ENCODE results near the gene ACSL3.
"Not testable (repeated sequence)": the region's sequence is repeated elsewhere in the genome, so short reads cannot be mapped to it uniquely, and the experiment has no call there.

ACSL3 gene

DNA sequence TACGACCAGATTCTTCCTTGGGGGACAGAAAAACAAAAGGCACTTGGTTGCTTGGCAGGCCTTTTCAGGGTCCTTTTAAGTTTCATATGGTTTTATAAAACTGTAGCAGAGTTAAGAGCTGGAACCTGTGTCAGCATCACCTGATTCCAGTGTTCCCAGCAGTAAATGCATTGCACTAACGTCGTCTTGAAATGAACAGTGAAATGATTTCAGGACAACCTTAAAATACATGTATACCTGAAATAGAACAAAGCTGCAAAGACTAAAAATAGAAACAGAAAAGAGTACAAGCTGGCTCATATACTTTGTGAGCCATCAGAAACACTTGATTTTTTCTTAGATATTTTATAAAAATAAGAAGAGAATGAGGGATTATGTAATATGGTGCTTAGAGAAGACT is 51.9 kb downstream of the ACSL3 start:
- TF ChIP-seq, protein P1, sequence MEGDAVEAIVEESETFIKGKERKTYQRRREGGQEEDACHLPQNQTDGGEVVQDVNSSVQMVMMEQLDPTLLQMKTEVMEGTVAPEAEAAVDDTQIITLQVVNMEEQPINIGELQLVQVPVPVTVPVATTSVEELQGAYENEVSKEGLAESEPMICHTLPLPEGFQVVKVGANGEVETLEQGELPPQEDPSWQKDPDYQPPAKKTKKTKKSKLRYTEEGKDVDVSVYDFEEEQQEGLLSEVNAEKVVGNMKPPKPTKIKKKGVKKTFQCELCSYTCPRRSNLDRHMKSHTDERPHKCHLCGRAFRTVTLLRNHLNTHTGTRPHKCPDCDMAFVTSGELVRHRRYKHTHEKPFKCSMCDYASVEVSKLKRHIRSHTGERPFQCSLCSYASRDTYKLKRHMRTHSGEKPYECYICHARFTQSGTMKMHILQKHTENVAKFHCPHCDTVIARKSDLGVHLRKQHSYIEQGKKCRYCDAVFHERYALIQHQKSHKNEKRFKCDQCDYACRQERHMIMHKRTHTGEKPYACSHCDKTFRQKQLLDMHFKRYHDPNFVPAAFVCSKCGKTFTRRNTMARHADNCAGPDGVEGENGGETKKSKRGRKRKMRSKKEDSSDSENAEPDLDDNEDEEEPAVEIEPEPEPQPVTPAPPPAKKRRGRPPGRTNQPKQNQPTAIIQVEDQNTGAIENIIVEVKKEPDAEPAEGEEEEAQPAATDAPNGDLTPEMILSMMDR (IDR thresholded peaks at IDR 0.05; ENCODE audit: insufficient read depth, missing control alignments): no peak
- no peak for DNase-seq (ENCODE audit: insufficient read length, low spot score)
- FAIRE-seq: no peak

DNA sequence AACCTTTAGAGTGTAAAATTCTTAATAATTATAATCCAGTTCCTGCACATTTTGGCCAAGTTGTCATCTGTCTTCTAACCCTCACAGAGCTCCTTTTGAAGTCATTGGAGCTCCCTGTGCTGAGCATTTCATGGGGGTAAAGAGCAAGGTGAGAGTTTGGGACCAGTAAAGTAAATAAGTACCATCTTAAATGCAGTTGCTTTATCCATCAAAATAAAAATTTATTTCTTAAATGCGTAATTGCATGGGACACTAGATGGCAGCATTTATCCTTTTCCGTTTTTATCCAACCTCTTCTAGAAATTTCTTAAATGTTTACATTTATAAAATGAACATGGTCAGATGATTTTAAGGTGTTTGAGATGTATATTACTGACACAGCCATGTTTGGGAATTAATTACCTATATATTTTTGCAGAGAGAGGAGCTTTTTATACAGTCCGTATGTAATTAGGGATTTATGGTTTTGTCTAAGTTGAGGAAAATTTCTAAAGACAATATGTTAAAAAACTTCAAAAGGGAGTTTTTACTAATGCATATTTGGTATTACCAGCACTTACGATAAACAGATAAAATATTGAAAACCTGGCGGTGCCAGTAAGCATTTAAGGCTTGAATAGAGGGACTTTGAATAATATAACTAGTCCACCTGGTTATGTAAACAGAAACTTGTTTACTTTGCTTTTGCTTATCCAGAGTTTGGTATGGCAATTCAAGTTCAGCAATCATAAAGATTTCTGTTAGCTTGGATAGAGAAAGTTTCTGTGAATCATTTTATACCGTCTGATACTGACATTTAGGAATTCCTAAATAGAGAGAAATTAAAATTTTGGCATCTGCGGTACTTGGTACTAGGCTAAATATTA is 54.5 kb downstream of the ACSL3 start:
- DNase-seq (ENCODE audit: insufficient read length, low spot score) (no peak), FAIRE-seq (no peak)
- TF ChIP-seq, protein P1 (IDR thresholded peaks at IDR 0.05; ENCODE audit: insufficient read depth, missing control alignments): peak; percentile 52

DNA sequence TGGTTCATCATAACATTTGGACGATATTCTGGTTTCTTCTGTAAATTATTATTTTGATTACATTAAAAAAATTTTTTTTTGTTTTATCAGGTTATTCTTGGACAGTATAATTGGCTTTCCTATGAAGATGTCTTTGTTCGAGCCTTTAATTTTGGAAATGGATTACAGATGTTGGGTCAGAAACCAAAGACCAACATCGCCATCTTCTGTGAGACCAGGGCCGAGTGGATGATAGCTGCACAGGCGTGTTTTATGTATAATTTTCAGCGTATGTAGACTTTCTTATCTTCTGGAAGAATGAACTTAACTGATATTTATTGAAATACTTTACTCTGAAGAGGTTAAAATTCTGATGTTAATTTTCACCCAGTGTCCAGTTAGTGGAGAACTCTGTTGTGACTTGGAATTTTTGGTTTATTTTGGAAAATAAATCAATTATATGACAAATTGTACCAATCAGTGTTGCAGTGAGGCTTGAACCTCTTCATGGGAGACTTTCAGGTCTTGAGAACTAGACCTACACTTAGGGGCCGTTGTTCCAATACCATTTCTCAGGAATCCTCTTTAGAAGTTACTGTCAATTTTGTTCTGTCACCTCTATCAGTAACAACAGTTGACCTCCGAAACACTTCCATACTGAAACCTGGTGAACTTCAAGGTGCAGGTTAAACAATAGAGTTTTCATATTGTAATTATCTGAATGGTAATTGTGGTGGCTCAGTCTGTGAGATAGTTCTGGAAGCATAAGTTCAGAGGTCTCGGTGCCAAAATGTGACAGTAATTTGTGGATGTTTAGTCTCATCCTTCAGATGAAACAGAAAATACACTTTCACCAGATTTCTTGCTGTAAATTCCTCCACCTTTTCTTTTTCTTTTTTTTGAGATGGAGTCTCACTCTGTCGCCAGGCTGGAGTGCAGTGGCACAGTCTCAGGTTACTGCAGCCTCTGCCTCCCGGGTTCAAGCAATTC is 55.7 kb downstream of the ACSL3 start:
- TF ChIP-seq, protein P1 (IDR thresholded peaks at IDR 0.05; ENCODE audit: insufficient read depth, missing control alignments): no peak
- no peak for DNase-seq (ENCODE audit: insufficient read length, low spot score)

DNA sequence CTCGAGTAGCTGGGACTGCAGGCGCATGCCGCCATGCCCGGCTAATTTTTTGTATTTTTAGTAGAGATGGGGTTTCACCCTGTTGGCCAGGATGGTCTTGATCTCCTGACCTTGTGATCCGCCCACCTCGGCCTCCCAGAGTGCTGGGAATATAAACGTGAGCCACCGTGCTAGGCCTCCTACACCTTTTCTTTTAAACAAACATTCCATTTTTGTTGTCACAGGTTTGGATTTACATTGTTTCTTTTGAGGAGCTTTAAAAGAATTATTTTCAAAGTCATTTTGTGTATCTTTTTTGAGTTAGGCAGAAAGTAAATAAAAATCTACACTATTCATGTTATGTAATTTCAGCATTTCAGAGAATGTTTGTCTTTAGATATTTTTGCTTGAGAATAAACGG is 56.4 kb downstream of the ACSL3 start:
- FAIRE-seq; DNase-seq (ENCODE audit: insufficient read length, low spot score): not testable (repeated sequence)

More for the DNA sequence above, 55.7 kb downstream of the ACSL3 start:
- FAIRE-seq: no peak

DNA sequence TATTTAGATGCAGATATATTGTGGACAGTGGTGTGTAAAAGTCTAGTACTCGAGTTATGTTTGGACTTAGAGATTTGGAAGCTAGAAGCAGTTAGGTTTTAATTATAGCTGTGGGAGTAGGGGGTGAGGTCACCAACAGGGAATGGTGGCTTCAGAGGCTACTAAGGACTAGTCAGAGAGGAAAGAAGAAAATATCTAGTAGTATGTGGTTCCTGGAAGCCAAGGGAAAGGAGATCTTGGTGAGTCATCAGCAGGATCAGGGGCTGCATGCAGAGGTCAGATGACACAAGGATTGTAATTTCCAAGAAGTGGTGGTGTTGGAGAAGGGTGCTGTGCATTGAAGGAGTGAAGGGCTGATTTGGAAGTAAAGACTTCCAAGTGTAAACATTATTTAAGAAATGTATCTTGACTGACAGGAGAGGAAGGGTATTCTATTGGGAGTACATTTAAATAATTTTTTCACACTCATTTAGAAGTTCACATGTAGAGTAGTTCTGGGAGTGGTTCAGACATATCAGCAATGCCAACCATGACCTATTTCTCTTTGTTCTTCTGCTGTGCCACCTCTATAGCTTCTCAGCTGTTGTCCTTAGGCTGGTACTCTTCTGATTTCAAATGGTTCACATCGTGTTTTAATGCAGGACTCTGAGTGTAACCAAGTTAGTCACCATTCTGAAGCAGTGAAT is 59.1 kb downstream of the ACSL3 start:
- DNase-seq (ENCODE audit: insufficient read length, low spot score) (no peak), FAIRE-seq (no peak)
- TF ChIP-seq, protein P1 (IDR thresholded peaks at IDR 0.05; ENCODE audit: insufficient read depth, missing control alignments): no peak

DNA sequence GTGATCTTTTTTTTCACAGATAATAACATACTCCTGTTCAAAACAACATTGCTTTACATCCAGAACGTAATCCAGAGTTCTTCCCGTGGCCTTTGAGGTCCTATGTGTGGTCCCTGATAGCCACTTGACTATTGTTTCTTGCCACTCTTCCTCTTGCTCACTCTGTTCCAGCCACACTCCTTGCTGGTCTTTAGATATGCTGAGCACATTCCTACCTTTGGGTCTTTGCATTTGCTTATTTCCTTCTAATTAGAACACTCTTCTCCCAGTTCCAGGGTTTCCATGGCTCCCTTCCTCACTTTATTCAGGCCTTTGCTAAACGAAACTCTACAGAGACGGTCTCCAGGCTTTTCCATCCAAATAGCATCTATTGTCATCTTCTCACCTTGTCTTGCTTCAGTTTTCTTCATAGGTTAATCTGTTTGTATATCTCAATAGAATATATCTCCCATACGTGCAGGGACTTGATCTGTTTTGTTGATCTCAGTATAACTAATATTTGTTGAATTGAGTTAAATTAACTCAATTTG is 59.9 kb downstream of the ACSL3 start:
- TF ChIP-seq, protein P1 (IDR thresholded peaks at IDR 0.05; ENCODE audit: insufficient read depth, missing control alignments): no peak
- FAIRE-seq: no peak
- DNase-seq (ENCODE audit: insufficient read length, low spot score): no peak

Data from D721Med (cell line).